ENCODE measurements around the gene GAPDHS. TPM values are rescaled to one million over a fixed set of nuclear protein-coding genes. Genes with fewer than 3 reads are reported as not detected.

The GAPDHS gene
- total and polyA plus RNA-seq, 2 experiments from 2014 or later = not detected

DNA sequence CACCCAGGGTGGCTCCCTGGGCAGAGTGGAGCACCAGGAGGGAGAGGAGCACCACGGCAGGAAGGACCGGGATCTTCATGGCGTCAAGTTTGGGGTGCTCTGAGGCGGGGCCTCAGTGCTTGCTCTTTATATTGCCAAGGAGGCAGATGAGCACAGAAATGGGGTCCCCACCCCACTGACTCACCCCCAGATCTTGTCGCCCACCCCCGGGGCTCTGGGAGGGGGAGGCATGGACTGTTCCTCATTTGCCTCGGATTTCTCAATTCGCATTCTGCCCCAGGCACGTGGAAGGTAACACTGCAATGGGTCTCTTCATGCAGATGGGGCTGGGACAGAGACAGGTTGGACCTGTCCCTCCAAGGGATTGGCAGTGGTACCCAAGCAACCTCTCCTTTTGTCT lies 42.9 kb upstream of the GAPDHS start, which contains the start of gene KRTDAP:
Gene KRTDAP, minus strand, starts transcription at position 101 of the 400 bp plus-strand sequence. Its CDS starts 22 bp downstream, at position 79.
- no peak for DNase-seq (ENCODE audit: low read depth in 1 of 2, low spot score in 1 of 2)
- Histone ChIP-seq H3K27ac (no peak within 1 kb of the TSS), H3K4me3 (no peak within 1 kb of the TSS), H3K4me1 (ENCODE audit: low read depth) (peaks cover 7% of the 10 kb centered on the region), H3K9me3 (ENCODE audit: low read depth) (no peaks in the 10 kb centered on the region), H3K36me3 (no peaks in the 10 kb centered on the region), H3K27me3 (no peaks in the 10 kb centered on the region)
- no peak for TF ChIP-seq CTCF (IDR thresholded peaks at IDR 0.05; ENCODE audit: low read depth, low read length)

GRCh38 chr19:35491836-35492360 lies 41.4 kb upstream of the GAPDHS start:
- no peak for TF ChIP-seq CTCF (IDR thresholded peaks at IDR 0.05; ENCODE audit: low read depth, low read length)
- Histone ChIP-seq H3K27ac (no peak overlapping the region), H3K4me1 (ENCODE audit: low read depth) (peaks cover 6% of the 10 kb centered on the region), H3K9me3 (ENCODE audit: low read depth) (no peaks in the 10 kb centered on the region), H3K4me3 (no peak overlapping the region), H3K36me3 (no peaks in the 10 kb centered on the region), H3K27me3 (no peaks in the 10 kb centered on the region)
- no peak for DNase-seq (ENCODE audit: low read depth in 1 of 2, low spot score in 1 of 2)

DNA sequence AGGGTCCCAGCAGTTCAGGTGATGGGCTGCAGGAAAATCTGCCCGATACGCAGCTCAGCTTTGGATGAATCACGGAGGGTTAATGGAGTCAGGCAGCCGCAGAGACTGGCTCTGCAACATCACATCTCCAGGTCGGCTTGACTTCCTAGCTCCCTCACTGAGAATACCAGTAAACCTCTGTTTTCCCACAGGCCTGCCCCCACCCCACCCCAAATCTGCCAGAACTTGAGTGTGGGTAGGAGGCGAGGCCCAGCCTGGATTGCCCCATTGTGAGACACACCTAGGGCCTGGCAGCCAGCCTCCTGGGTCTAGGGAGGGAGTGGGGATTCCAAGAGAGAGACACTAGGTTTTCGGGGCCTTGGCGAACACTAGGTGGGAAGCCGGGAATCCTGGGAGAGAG lies 39.3 kb upstream of the GAPDHS start:
- H3K9me3 ChIP-seq (ENCODE audit: low read depth) = no peaks in the 10 kb centered on the region
- no peak for TF ChIP-seq CTCF (IDR thresholded peaks at IDR 0.05; ENCODE audit: low read depth, low read length)
- H3K4me3 ChIP-seq = no peak overlapping the region
- H3K27ac ChIP-seq = no peak overlapping the region
- no peaks in the 10 kb centered on the region for H3K36me3 ChIP-seq
- H3K4me1 ChIP-seq (ENCODE audit: low read depth) = peaks cover 6% of the 10 kb centered on the region
- no peaks in the 10 kb centered on the region for H3K27me3 ChIP-seq
- no peak for DNase-seq (ENCODE audit: low read depth in 1 of 2, low spot score in 1 of 2)

- TF ChIP-seq CTCF (IDR thresholded peaks at IDR 0.05; ENCODE audit: low read depth, low read length) = peak; percentile 98
- Histone ChIP-seq H3K27me3 (no peaks in the 10 kb centered on the region), H3K36me3 (no peaks in the 10 kb centered on the region), H3K27ac (no peak overlapping the region), H3K4me1 (ENCODE audit: low read depth) (peaks cover 6% of the 10 kb centered on the region), H3K9me3 (ENCODE audit: low read depth) (no peaks in the 10 kb centered on the region), H3K4me3 (no peak overlapping the region)
- peak; percentile 81 to 84 for DNase-seq (ENCODE audit: low read depth in 1 of 2, low spot score in 1 of 2)
Observed at GRCh38 chr19:35495107-35496064, 37.9 kb upstream of the GAPDHS start.

- Histone ChIP-seq H3K4me1 (ENCODE audit: low read depth) (peaks cover 6% of the 10 kb centered on the region), H3K9me3 (ENCODE audit: low read depth) (no peaks in the 10 kb centered on the region), H3K27me3 (no peaks in the 10 kb centered on the region), H3K27ac (no peak overlapping the region), H3K4me3 (no peak overlapping the region), H3K36me3 (no peaks in the 10 kb centered on the region)
- TF ChIP-seq CTCF (IDR thresholded peaks at IDR 0.05; ENCODE audit: low read depth, low read length) = no peak
- no peak for DNase-seq (ENCODE audit: low read depth in 1 of 2, low spot score in 1 of 2)
Observed at GRCh38 chr19:35497406-35497805, 35.9 kb upstream of the GAPDHS start.
